Measurements from ENCODE around the gene DOK1. TPM values are rescaled to one million over a fixed set of nuclear protein-coding genes. Genes with fewer than 3 reads are reported as not detected.
A peak's percentile ranks its signal among the peaks of the same experiment; 100 is the strongest.

The DOK1 gene
- total and polyA plus RNA-seq, 2 donors (not counting 1 experiment from before 2014, with no cell fraction given), result 29.1 to 41.4 TPM

- Mint-ChIP-seq H3K4me3 (no peak overlapping the region), H3K9me3 (ENCODE audit: insufficient read depth) (no peaks in the 10 kb centered on the region), H3K27me3 (peaks cover 22% of the 10 kb centered on the region), H3K27ac (no peak overlapping the region), H3K4me1 (peaks cover 9% of the 10 kb centered on the region)
- ATAC-seq (ENCODE audit: low read depth) (peak; percentile 92), DNase-seq (peak; percentile 83)
- no peak overlapping the region for H3K4me3 ChIP-seq (ENCODE audit: control extremely low read depth in 1 of 5, extremely low read depth in 1 of 5, insufficient read depth in 1 of 5, low read depth in 2 of 5, low read length in 4 of 5)
- TF ChIP-seq, protein P1, sequence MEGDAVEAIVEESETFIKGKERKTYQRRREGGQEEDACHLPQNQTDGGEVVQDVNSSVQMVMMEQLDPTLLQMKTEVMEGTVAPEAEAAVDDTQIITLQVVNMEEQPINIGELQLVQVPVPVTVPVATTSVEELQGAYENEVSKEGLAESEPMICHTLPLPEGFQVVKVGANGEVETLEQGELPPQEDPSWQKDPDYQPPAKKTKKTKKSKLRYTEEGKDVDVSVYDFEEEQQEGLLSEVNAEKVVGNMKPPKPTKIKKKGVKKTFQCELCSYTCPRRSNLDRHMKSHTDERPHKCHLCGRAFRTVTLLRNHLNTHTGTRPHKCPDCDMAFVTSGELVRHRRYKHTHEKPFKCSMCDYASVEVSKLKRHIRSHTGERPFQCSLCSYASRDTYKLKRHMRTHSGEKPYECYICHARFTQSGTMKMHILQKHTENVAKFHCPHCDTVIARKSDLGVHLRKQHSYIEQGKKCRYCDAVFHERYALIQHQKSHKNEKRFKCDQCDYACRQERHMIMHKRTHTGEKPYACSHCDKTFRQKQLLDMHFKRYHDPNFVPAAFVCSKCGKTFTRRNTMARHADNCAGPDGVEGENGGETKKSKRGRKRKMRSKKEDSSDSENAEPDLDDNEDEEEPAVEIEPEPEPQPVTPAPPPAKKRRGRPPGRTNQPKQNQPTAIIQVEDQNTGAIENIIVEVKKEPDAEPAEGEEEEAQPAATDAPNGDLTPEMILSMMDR (IDR thresholded peaks at IDR 0.05), result peak; percentile 80
- no peak for TF ChIP-seq EZH2 (IDR thresholded peaks at IDR 0.05; ENCODE audit: borderline replicate concordance, insufficient read depth, low read depth, low read length, poor library complexity, severe bottlenecking)
- peaks cover 0 to 6% of the 10 kb centered on the region in 2 donors for H3K4me1 ChIP-seq (ENCODE audit: control insufficient read depth in 2 of 2, insufficient read depth in 2 of 2, low read length in 2 of 2)
- peak overlapping the region; percentile 47 for H2AFZ ChIP-seq (ENCODE audit: insufficient read depth, low read depth, low read length, poor library complexity, severe bottlenecking)
- 0% methylated on average over 2 of the region's 6 CpGs for WGBS (ENCODE audit: insufficient coverage)
- H3K4me2 ChIP-seq (replicated peaks; ENCODE audit: low read depth, low read length, poor library complexity, severe bottlenecking), result no peak overlapping the region
- H4K20me1 ChIP-seq (ENCODE audit: control insufficient read depth, insufficient read depth, low read length, poor library complexity, severe bottlenecking), result no peaks in the 10 kb centered on the region
- CTCF ChIA-PET, result interaction anchor here (0.8 to 9.3 kb wide), 37 partner anchors 11 to 1202 kb away, joined by 3 to 149 read pairs (median 7); partner anchors contain the start of genes ALMS1, AUP1, C2orf81 and CCDC142
- no peaks in the 10 kb centered on the region for H3K36me3 ChIP-seq (replicated peaks in 1 of 2; ENCODE audit: control extremely low read depth in 1 of 2, control insufficient read depth in 1 of 2, extremely low read depth in 1 of 2, insufficient read depth in 2 of 2, low read length in 1 of 2)
- no peaks in the 10 kb centered on the region for H3K9me3 ChIP-seq (ENCODE audit: control extremely low read depth in 1 of 3, control insufficient read depth in 2 of 3, insufficient read depth in 1 of 3, low read length in 2 of 3)
- POLR2A ChIA-PET, result interaction anchor here (0.6 to 3.7 kb wide), 4 partner anchors 16 to 105 kb away, joined by 3 to 12 read pairs (median 4); partner anchors contain the start of genes CCDC142 and TTC31
- H3K79me2 ChIP-seq (ENCODE audit: control insufficient read depth, insufficient read depth, low read length), result no peaks in the 10 kb centered on the region
- H3K27ac ChIP-seq (ENCODE audit: low read length in 2 of 2), result no peak overlapping the region
- H3K9ac ChIP-seq (ENCODE audit: low read length), result no peak overlapping the region
- intact Hi-C loops (cut with micrococcal nuclease), result loop anchor here (1.0 to 5.0 kb wide), 9 partner anchors 33 to 763 kb away; partner anchors contain the start of genes DOK1, PCGF1 and SEMA4F
- peaks cover 0 to 5% (median 5%) of the 10 kb centered on the region in 4 experiments for H3K27me3 ChIP-seq (replicated peaks in 1 of 4; ENCODE audit: control extremely low read depth in 1 of 4, control insufficient read depth in 3 of 4, insufficient read depth in 4 of 4, low read length in 3 of 4)
Observed at GRCh38 chr2:74587664-74588277, 33.3 kb downstream of the DOK1 start.

DNA sequence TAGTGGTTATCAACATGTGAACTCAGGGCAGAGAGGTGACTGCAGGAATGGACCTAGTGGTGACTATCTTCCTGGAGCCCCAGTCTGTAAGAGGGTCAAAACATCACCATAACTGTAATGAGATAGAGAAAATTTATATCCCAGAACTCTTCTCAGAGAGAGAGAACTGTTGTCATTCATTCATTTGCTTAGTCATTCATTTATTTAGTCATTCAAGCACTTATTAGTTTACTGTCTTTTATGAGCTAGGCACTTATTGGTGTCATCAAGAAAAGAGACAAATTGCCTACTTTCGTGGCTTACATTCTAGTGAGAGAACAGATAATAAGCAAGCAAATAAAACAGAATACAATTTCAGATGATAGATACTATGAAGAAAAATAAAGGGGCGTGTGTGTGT is 34.1 kb downstream of the DOK1 start:
- peaks cover 29% of the 10 kb centered on the region for H3K27me3 Mint-ChIP-seq
- H3K4me3 Mint-ChIP-seq, result no peak overlapping the region
- H3K9ac ChIP-seq (ENCODE audit: low read length), result no peak overlapping the region
- no peak overlapping the region for H2AFZ ChIP-seq (ENCODE audit: insufficient read depth, low read depth, low read length, poor library complexity, severe bottlenecking)
- POLR2A ChIA-PET, result interaction anchor here (0.6 to 3.7 kb wide), 3 partner anchors 17 to 106 kb away, joined by 4 to 12 read pairs (median 6); partner anchors contain the start of genes CCDC142 and TTC31
- H3K9me3 Mint-ChIP-seq (ENCODE audit: insufficient read depth), result no peaks in the 10 kb centered on the region
- no peak overlapping the region for H3K27ac ChIP-seq (ENCODE audit: low read length in 2 of 2)
- CTCF ChIA-PET, result interaction anchor here (0.6 to 9.3 kb wide), 30 partner anchors 10 to 1203 kb away, joined by 3 to 149 read pairs (median 7); partner anchors contain the start of genes ALMS1, AUP1, CCDC142 and DQX1
- H3K9me3 ChIP-seq (ENCODE audit: control extremely low read depth in 1 of 3, control insufficient read depth in 2 of 3, insufficient read depth in 1 of 3, low read length in 2 of 3), result no peaks in the 10 kb centered on the region
- TF ChIP-seq, protein P1 (IDR thresholded peaks at IDR 0.05), result no peak
- no peak for TF ChIP-seq EZH2 (IDR thresholded peaks at IDR 0.05; ENCODE audit: borderline replicate concordance, insufficient read depth, low read depth, low read length, poor library complexity, severe bottlenecking)
- H3K79me2 ChIP-seq (ENCODE audit: control insufficient read depth, insufficient read depth, low read length), result no peaks in the 10 kb centered on the region
- peaks cover 0 to 6% of the 10 kb centered on the region in 2 donors for H3K4me1 ChIP-seq (ENCODE audit: control insufficient read depth in 2 of 2, insufficient read depth in 2 of 2, low read length in 2 of 2)
- ATAC-seq (ENCODE audit: low read depth) (no peak), DNase-seq (no peak)
- WGBS (ENCODE audit: insufficient coverage), result 100% methylated on average over 1 of the region's 2 CpGs
- peaks cover 0 to 11% (median 7%) of the 10 kb centered on the region in 4 experiments for H3K27me3 ChIP-seq (replicated peaks in 1 of 4; ENCODE audit: control extremely low read depth in 1 of 4, control insufficient read depth in 3 of 4, insufficient read depth in 4 of 4, low read length in 3 of 4)
- no peak overlapping the region for H3K27ac Mint-ChIP-seq
- H4K20me1 ChIP-seq (ENCODE audit: control insufficient read depth, insufficient read depth, low read length, poor library complexity, severe bottlenecking), result no peaks in the 10 kb centered on the region
- no peaks in the 10 kb centered on the region for H3K36me3 ChIP-seq (replicated peaks in 1 of 2; ENCODE audit: control extremely low read depth in 1 of 2, control insufficient read depth in 1 of 2, extremely low read depth in 1 of 2, insufficient read depth in 2 of 2, low read length in 1 of 2)
- intact Hi-C loops (cut with micrococcal nuclease), result loop anchor here (2.0 to 5.0 kb wide), 2 partner anchors 66 to 196 kb away; partner anchors contain the start of gene SEMA4F
- no peak overlapping the region for H3K4me3 ChIP-seq (ENCODE audit: control extremely low read depth in 1 of 5, extremely low read depth in 1 of 5, insufficient read depth in 1 of 5, low read depth in 2 of 5, low read length in 4 of 5)
- H3K4me2 ChIP-seq (replicated peaks; ENCODE audit: low read depth, low read length, poor library complexity, severe bottlenecking), result no peak overlapping the region
- H3K4me1 Mint-ChIP-seq, result peaks cover 9% of the 10 kb centered on the region
